SH-SY5Y (cell line): ENCODE data around the gene PKP4.

Experiments used
- GATA2 ChIP-seq: IDR thresholded peaks from 2 replicates; pipeline ENCODE4 v1.6.1; 2011; ENCODE audit warnings: mild to moderate bottlenecking, low read depth, low read length
- GATA3 ChIP-seq: IDR thresholded peaks from 2 replicates; pipeline ENCODE4 v1.6.1; 2011; ENCODE audit warnings: low read depth, mild to moderate bottlenecking, low read length, moderate library complexity

DNA sequence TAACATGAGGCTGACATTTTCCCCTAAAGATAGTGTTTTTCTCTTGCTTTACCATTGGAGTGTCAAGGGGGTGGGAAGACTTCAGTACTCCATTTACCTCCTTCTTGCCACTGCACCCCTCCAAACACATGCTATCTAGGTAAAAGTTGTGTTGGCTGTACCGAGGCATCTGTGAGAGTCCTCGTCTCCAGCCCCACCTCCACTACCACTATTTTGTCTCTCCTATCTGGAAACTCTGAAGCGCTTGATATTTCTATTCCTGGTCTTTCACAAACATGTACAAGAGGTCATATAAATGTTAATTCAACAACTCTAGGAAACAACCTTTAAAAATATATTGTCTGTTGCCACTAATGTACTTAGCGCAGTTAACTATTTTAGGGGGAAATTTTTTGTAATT, 132.6 kb downstream of the PKP4 start:
- TF ChIP-seq GATA3 (no peak), GATA2 (no peak)
